Endothelial cell of umbilical vein (primary cell): Measurements from ENCODE around the gene OR2A14. TPM values are rescaled to one million over a fixed set of nuclear protein-coding genes. Genes with fewer than 3 reads are reported as not detected.
"Not testable (repeated sequence)": the region's sequence is repeated elsewhere in the genome, so short reads cannot be mapped to it uniquely, and the experiment has no call there.

Experiments
- BruUV-seq: library from RNA; stranded (reverse); fragments of 400-500 nt; replicated peaks from 2 replicates; lab custom pipeline; 2021; lab: Mats Ljungman, UMichigan
- CTCF ChIA-PET: fragments of 300-600, 350-600 bp; sonication (Branson Sonifier 250); formaldehyde crosslinking; loops from one replicate; lab custom pipeline; 2021; ENCODE audit warnings: antibody characterized with exemption, inconsistent platforms; lab: Charles Lee
- POLR2A ChIA-PET: fragments of 300-600, 350-600 bp; sonication (Branson Sonifier 250); formaldehyde crosslinking; loops from one replicate; lab custom pipeline; 2021; ENCODE audit warnings: antibody characterized with exemption, inconsistent platforms; lab: Charles Lee
- DNase-seq: peaks from one replicate; pipeline ENCODE4 v3.0.0-alpha.2; 2011; ENCODE audit warnings: low read depth, low spot score
- FAIRE-seq: peaks from 2 replicates; lab custom pipeline; 2011; peaks lifted over from hg19 to GRCh38; lab: Jason Lieb, UNC
- H2AFZ ChIP-seq: 2 replicates; pipeline ENCODE4 v1.6.0; 2012; ENCODE audit warnings: low read depth, low read length, control low read depth, inconsistent platforms
- H3K27ac ChIP-seq: 2 replicates; pipeline ENCODE4 v1.5.1; 2011; ENCODE audit warnings: low read depth, mild to moderate bottlenecking, control low read depth, low read length, moderate library complexity; ENCODE audit not compliant: insufficient read depth
- H3K27me3 ChIP-seq, 2 experiments: 2 replicates each; pipeline versions ENCODE4 v1.6.0 to v1.6.1; 2011; ENCODE audit warnings: low read length in 2 of 2, mixed read lengths in 1 of 2; ENCODE audit not compliant: control insufficient read depth in 2 of 2, insufficient read depth in 2 of 2
- H3K36me3 ChIP-seq, 2 experiments: 2 replicates in 1 of 2; 3 replicates in 1 of 2; pipeline ENCODE4 v1.5.1; 2011; ENCODE audit warnings: low read length in 2 of 2, mild to moderate bottlenecking in 1 of 2, moderate library complexity in 1 of 2; ENCODE audit not compliant: control insufficient read depth in 2 of 2, insufficient read depth in 2 of 2; ENCODE audit errors: extremely low read depth in 1 of 2
- H3K4me1 ChIP-seq: 3 replicates; pipeline ENCODE4 v1.5.1; 2011; ENCODE audit warnings: mild to moderate bottlenecking, low read length; ENCODE audit not compliant: control insufficient read depth, insufficient read depth; ENCODE audit errors: extremely low read depth
- H3K4me2 ChIP-seq: 2 replicates; pipeline ENCODE4 v1.6.1; 2011; ENCODE audit warnings: low read length, control low read depth, mixed read lengths; ENCODE audit not compliant: insufficient read depth
- H3K4me3 ChIP-seq, 3 experiments: fragments of 200-600 bp in 1 of 3; sonication (generic), shearing (Covaris generic) in 1 of 3; replicated peaks in 1 of 3; 2 replicates each; pipeline ENCODE4 v1.5.1; 2011 to 2016; ENCODE audit warnings: control low read depth in 3 of 3, low read length in 3 of 3, mild to moderate bottlenecking in 2 of 3, inconsistent platforms in 1 of 3, low read depth in 1 of 3, moderate library complexity in 1 of 3; ENCODE audit not compliant: insufficient read depth in 1 of 3
- H3K79me2 ChIP-seq: 2 replicates; pipeline ENCODE4 v1.6.0; 2012; ENCODE audit warnings: low read length, inconsistent platforms; ENCODE audit not compliant: control insufficient read depth, insufficient read depth
- H3K9ac ChIP-seq: replicated peaks from 2 replicates; pipeline ENCODE3; 2011; ENCODE audit warnings: low read length, control low read depth; ENCODE audit not compliant: insufficient read depth; ENCODE audit errors: extremely low read depth
- H3K9me1 ChIP-seq: replicated peaks from 3 replicates; pipeline ENCODE4 v1.6.0; 2011; ENCODE audit warnings: mild to moderate bottlenecking, low read length; ENCODE audit not compliant: control insufficient read depth, insufficient read depth; ENCODE audit errors: extremely low read depth
- H3K9me3 ChIP-seq: replicated peaks from 2 replicates; pipeline ENCODE4 v1.5.1; 2012; ENCODE audit warnings: low read length, inconsistent platforms; ENCODE audit not compliant: control insufficient read depth, insufficient read depth
- H4K20me1 ChIP-seq: replicated peaks from 2 replicates; pipeline ENCODE3; 2011; ENCODE audit warnings: mild to moderate bottlenecking, low read length; ENCODE audit not compliant: control insufficient read depth, insufficient read depth; ENCODE audit errors: extremely low read depth
- CTCF ChIP-seq, 2 donors: IDR thresholded peaks; 1 replicate in 1 of 2; 2 replicates in 1 of 2; pipeline ENCODE4 v1.5.1; 2011; ENCODE audit warnings: low read length in 2 of 2, mild to moderate bottlenecking in 2 of 2, moderate library complexity in 2 of 2, control low read depth in 1 of 2, inconsistent platforms in 1 of 2, low read depth in 1 of 2; ENCODE audit not compliant: insufficient read depth in 1 of 2; ENCODE audit errors: extremely low read depth in 1 of 2
- FOS ChIP-seq: IDR thresholded peaks from 2 replicates; pipeline ENCODE4 v1.6.1; 2011; ENCODE audit warnings: mild to moderate bottlenecking, low read length, moderate library complexity, borderline replicate concordance; ENCODE audit not compliant: insufficient read depth
- GATA2 ChIP-seq: IDR thresholded peaks from 2 replicates; pipeline ENCODE4 v1.7.0; 2011; ENCODE audit warnings: low read depth, mild to moderate bottlenecking, moderate library complexity, mixed read lengths, low read length; ENCODE audit not compliant: insufficient read length, insufficient read depth
- JUN ChIP-seq: IDR thresholded peaks from 2 replicates; pipeline ENCODE4 v1.6.1; 2011; ENCODE audit warnings: borderline replicate concordance, low read depth; ENCODE audit not compliant: insufficient read length, insufficient read depth
- MAX ChIP-seq: IDR thresholded peaks from 2 replicates; pipeline ENCODE4 v1.6.1; 2011; ENCODE audit not compliant: insufficient read depth, insufficient read length
- MYC ChIP-seq: IDR thresholded peaks from one replicate; pipeline ENCODE4 v1.6.1; 2011; ENCODE audit warnings: mild to moderate bottlenecking, low read depth, low read length
- POLR2A ChIP-seq: IDR thresholded peaks from 2 replicates; pipeline ENCODE4 v1.6.1; 2012; ENCODE audit warnings: low read depth, mild to moderate bottlenecking, control low read depth, low read length
- dilution Hi-C: fragments of 300-500 bp; cut with MboI; formaldehyde crosslinking; loops from one replicate; pipeline ENCODE4 v1.15.0; 2019; ENCODE audit warnings: low sequenced_read_pairs; ENCODE audit not compliant: extremely low pct_ligation_motif_present
- intact Hi-C: fragments of 100-400 bp; cut with micrococcal nuclease; formaldehyde crosslinking; loops from one replicate; pipeline ENCODE4 v1.10.0; 2022
- polyA plus RNA-seq, 4 experiments: library from polyadenylated mRNA; depleted of rRNA in 3 of 4; stranded (reverse) in 3 of 4; unstranded in 1 of 4; fragments of >200 nt; gene quantifications; 2 replicates each; pipeline versions ENCODE4 v1.2.1 to v1.2.3, GENCODE V29; 2011 to 2012; ENCODE audit warnings: missing spikeins in 1 of 4
- total RNA-seq: library from RNA; stranded (reverse); gene quantifications from 2 replicates; pipeline ENCODE4 v1.2.3, GENCODE V29; 2021

The OR2A14 gene
- total and polyA plus RNA-seq, 2 donors (not counting 3 experiments of a cell fraction or from before 2014, with no cell fraction given), result not detected

GRCh38 chr7:144118341-144118740 lies 4.6 kb upstream of the OR2A14 start:
- Histone ChIP-seq H2AFZ (no peak overlapping the region), H4K20me1 (no peaks in the 10 kb centered on the region), H3K4me2 (no peak overlapping the region), H3K27me3 (peaks cover 0 to 2% of the 10 kb centered on the region in 2 experiments), H3K4me1 (no peaks in the 10 kb centered on the region), H3K4me3 (no peak overlapping the region), H3K9ac (no peak overlapping the region), H3K79me2 (no peaks in the 10 kb centered on the region), H3K9me3 (no peaks in the 10 kb centered on the region), H3K9me1 (no peaks in the 10 kb centered on the region), H3K27ac (no peak overlapping the region), H3K36me3 (no peaks in the 10 kb centered on the region)
- dilution Hi-C loops (no loop called here), intact Hi-C loops (no loop called here)
- TF ChIP-seq GATA2 (no peak), FOS (no peak), MYC (no peak), POLR2A (no peak), JUN (no peak)
- DNase-seq, result no peak
- no TSS peak for BruUV-seq
- CTCF ChIA-PET, result no interaction called here
- FAIRE-seq, result no peak
- POLR2A ChIA-PET, result no interaction called here

- POLR2A ChIA-PET, result interaction anchor here (1.2 kb wide), 1 partner anchor 226 kb away, joined by 4 read pairs; the partner anchor contains the start of gene TCAF1
- TF ChIP-seq MAX (peak; percentile 38), CTCF (IDR thresholded peaks at IDR 0.05; ENCODE audit: extremely low read depth in 1 of 2, insufficient read depth in 1 of 2, low read depth in 1 of 2, low read length in 2 of 2) (peak; percentile 84 to 92), POLR2A (no peak)
- H3K4me3 ChIP-seq, result no peak overlapping the region
- no peaks in the 10 kb centered on the region for H3K27me3 ChIP-seq
- no peak overlapping the region for H3K27ac ChIP-seq
- DNase-seq (peak; percentile 79), FAIRE-seq (peak; percentile 79)
- H3K9ac ChIP-seq, result no peak overlapping the region
- no peaks in the 10 kb centered on the region for H3K9me1 ChIP-seq
- H2AFZ ChIP-seq, result no peak overlapping the region
- H3K4me2 ChIP-seq, result no peak overlapping the region
- H3K4me1 ChIP-seq, result no peaks in the 10 kb centered on the region
- dilution Hi-C loops (no loop called here), intact Hi-C loops (loop anchor here (1.0 to 5.0 kb wide), 3 partner anchors 101 to 391 kb away; no protein-coding TSS in a partner anchor)
- no peaks in the 10 kb centered on the region for H3K9me3 ChIP-seq
- no peaks in the 10 kb centered on the region for H3K79me2 ChIP-seq
- BruUV-seq, result no TSS peak
- no peaks in the 10 kb centered on the region for H3K36me3 ChIP-seq
- CTCF ChIA-PET, result interaction anchor here (0.6 to 2.6 kb wide), 61 partner anchors 9 to 720 kb away, joined by 3 to 77 read pairs (median 4); partner anchors contain the start of gene TCAF1
- H4K20me1 ChIP-seq, result no peaks in the 10 kb centered on the region
Measured at GRCh38 chr7:144127714-144128334, 4.8 kb downstream of the OR2A14 start.

DNA sequence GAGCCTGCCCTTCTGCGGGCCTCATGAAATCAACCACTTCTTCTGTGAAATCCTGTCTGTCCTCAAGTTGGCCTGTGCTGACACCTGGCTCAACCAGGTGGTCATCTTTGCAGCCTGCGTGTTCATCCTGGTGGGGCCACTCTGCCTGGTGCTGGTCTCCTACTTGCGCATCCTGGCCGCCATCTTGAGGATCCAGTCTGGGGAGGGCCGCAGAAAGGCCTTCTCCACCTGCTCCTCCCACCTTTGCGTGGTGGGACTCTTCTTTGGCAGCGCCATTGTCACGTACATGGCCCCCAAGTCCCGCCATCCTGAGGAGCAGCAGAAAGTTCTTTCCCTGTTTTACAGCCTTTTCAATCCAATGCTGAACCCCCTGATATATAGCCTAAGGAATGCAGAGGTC lies 6.6 kb downstream of the OR2A14 start:
- intact Hi-C loops, result loop anchor here (5.0 kb wide), 1 partner anchor 102 kb away; no protein-coding TSS in a partner anchor
- H3K27ac ChIP-seq, H3K4me2 ChIP-seq, H3K4me3 ChIP-seq, H3K9ac ChIP-seq, H4K20me1 ChIP-seq, H3K9me3 ChIP-seq, DNase-seq, H3K4me1 ChIP-seq, H3K36me3 ChIP-seq, H3K9me1 ChIP-seq, dilution Hi-C loops, H3K27me3 ChIP-seq, FAIRE-seq, BruUV-seq, H2AFZ ChIP-seq, POLR2A ChIA-PET, H3K79me2 ChIP-seq: not testable (repeated sequence)
- CTCF ChIA-PET, result interaction anchor here (2.6 kb wide), 1 partner anchor 392 kb away, joined by 77 read pairs; no protein-coding TSS in a partner anchor
